Ascending aorta (tissue), 2 donors: Measurements from ENCODE around the gene XXYLT1. TPM values are rescaled to one million over a fixed set of nuclear protein-coding genes. Genes with fewer than 3 reads are reported as not detected.

Experiments used
- DNase-seq, 2 donors: peaks; one replicate each; pipeline ENCODE4 v3.0.0-alpha.2; 2019; ENCODE audit warnings: low spot score in 2 of 2
- H3K27ac ChIP-seq, 2 donors: fragments of 200-600 bp; sonication (generic); one replicate each; pipeline ENCODE4 v1.5.1; 2016 to 2017; ENCODE audit warnings: mild to moderate bottlenecking in 1 of 2
- H3K27me3 ChIP-seq: fragments of 200-600 bp; sonication (generic); one replicate; pipeline ENCODE4 v1.5.1; 2017
- H3K36me3 ChIP-seq, 2 donors: fragments of 200-600 bp; sonication (generic); one replicate each; pipeline ENCODE4 v1.5.1; 2016
- H3K4me1 ChIP-seq, 2 donors: fragments of 200-600 bp; sonication (generic); one replicate each; pipeline ENCODE4 v1.5.1; 2016 to 2017; ENCODE audit warnings: mild to moderate bottlenecking in 1 of 2
- H3K4me3 ChIP-seq, 2 donors: fragments of 200-600 bp; sonication (generic); one replicate each; pipeline ENCODE4 v1.5.1; 2016 to 2017; ENCODE audit warnings: mild to moderate bottlenecking in 1 of 2
- H3K9me3 ChIP-seq, 2 donors: fragments of 200-600 bp; sonication (generic); one replicate each; pipeline ENCODE4 v1.5.1; 2016
- CTCF ChIP-seq, 3 experiments: fragments of 200-600 bp in 2 of 3; fragments of 450-650 bp in 1 of 3; sonication (generic) in 2 of 3; IDR thresholded peaks; one replicate each; pipeline ENCODE4 v1.5.1; 2016 to 2019; ENCODE audit warnings: antibody characterized with exemption in 3 of 3, mild to moderate bottlenecking in 1 of 3, moderate library complexity in 1 of 3
- intact Hi-C: fragments of 100-400 bp; cut with DNase I; formaldehyde crosslinking; loops from one replicate; pipeline ENCODE4 v1.15.1; 2023
- total RNA-seq: library from RNA; depleted of rRNA; stranded (reverse); fragments of >200 nt; gene quantifications from one replicate; pipeline ENCODE4 v1.1.0, GENCODE V29; 2016

XXYLT1 gene
- total RNA-seq, 1 donor from 2014 or later: 41.0 TPM

- intact Hi-C loops: no loop called here
- Histone ChIP-seq H3K4me1 (no peaks in the 10 kb centered on the region), H3K27ac (no peak overlapping the region), H3K9me3 (no peaks in the 10 kb centered on the region), H3K36me3 (no peaks in the 10 kb centered on the region), H3K27me3 (no peaks in the 10 kb centered on the region), H3K4me3 (no peak overlapping the region)
- no peak for TF ChIP-seq CTCF (IDR thresholded peaks at IDR 0.05)
- DNase-seq: no peak
These were observed 157.2 kb downstream of the XXYLT1 start for GRCh38 chr3:195113536-195114425.

DNA sequence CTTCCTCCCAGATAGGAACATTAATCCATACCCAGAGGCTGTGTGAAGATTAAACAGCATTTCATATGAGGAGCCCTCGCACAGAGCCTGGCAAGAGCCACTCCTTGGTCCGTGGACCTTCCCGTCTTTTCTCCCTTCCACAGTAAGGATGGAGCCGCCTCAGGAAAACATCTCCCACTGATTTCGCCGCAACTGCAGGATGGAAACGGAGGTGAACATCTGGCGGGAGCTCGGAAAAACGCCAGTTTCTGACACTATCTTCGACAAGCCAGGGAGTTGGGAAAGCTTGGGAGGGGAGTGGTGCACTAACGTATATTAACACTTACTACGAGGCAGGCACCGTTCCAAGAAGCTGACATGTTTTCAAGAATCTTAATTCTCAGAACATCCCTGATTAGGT lies 157.9 kb downstream of the XXYLT1 start:
- intact Hi-C loops: no loop called here
- DNase-seq: no peak
- Histone ChIP-seq H3K27ac (no peak overlapping the region), H3K27me3 (no peaks in the 10 kb centered on the region), H3K4me1 (no peaks in the 10 kb centered on the region), H3K9me3 (no peaks in the 10 kb centered on the region), H3K4me3 (no peak overlapping the region), H3K36me3 (no peaks in the 10 kb centered on the region)
- no peak for TF ChIP-seq CTCF (IDR thresholded peaks at IDR 0.05)

- DNase-seq: no peak
- Histone ChIP-seq H3K9me3 (no peaks in the 10 kb centered on the region), H3K4me3 (no peak overlapping the region), H3K27ac (no peak overlapping the region), H3K36me3 (no peaks in the 10 kb centered on the region), H3K27me3 (no peaks in the 10 kb centered on the region), H3K4me1 (no peaks in the 10 kb centered on the region)
- TF ChIP-seq CTCF (IDR thresholded peaks at IDR 0.05): no peak
- intact Hi-C loops: no loop called here
These were observed 158.6 kb downstream of the XXYLT1 start for GRCh38 chr3:195112361-195112791.

GRCh38 chr3:195111766-195112165 lies 159.2 kb downstream of the XXYLT1 start:
- H3K4me3 ChIP-seq: no peak overlapping the region
- H3K9me3 ChIP-seq: no peaks in the 10 kb centered on the region
- H3K27ac ChIP-seq: no peak overlapping the region
- intact Hi-C loops: no loop called here
- no peak for TF ChIP-seq CTCF (IDR thresholded peaks at IDR 0.05)
- no peak for DNase-seq
- H3K27me3 ChIP-seq: no peaks in the 10 kb centered on the region
- no peaks in the 10 kb centered on the region for H3K4me1 ChIP-seq
- no peaks in the 10 kb centered on the region for H3K36me3 ChIP-seq

DNA sequence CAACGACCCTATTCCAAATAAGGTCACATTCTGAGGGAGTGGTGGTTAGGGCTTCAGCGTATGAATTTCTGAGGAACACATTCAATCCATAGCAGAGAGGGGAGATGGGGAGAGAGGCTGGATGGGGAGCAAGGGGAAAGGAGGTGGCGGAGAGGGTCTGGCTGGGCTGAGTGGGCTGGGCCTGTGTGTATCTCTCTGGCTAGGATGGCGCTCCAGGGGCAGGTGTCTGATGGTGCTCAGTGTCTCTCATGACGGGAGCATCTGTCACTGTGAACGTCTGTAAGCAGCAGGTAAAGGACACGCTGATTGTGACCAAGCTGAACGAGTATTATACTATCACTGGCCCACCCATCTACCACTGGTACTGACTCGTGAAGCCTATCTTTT lies 159.6 kb downstream of the XXYLT1 start:
- TF ChIP-seq CTCF (IDR thresholded peaks at IDR 0.05): no peak
- Histone ChIP-seq H3K9me3 (no peaks in the 10 kb centered on the region), H3K27me3 (no peaks in the 10 kb centered on the region), H3K4me1 (peaks cover 0 to 4% of the 10 kb centered on the region in 2 donors), H3K36me3 (no peaks in the 10 kb centered on the region), H3K4me3 (no peak overlapping the region), H3K27ac (no peak overlapping the region)
- no peak for DNase-seq
- intact Hi-C loops: no loop called here
